Measurements from ENCODE around the gene DHRS12.

GRCh38 chr13:51723529-51723928, 80.4 kb downstream of the DHRS12 start:
- TF ChIP-seq CTCF (IDR thresholded peaks at IDR 0.05), result no peak
- no peak for TF ChIP-seq EP300 (IDR thresholded peaks at IDR 0.05)
